NT2/D1 (cell line): ENCODE data around the gene MYLK2.

Experiments
- DNase-seq: peaks from one replicate; pipeline ENCODE4 v3.0.0-alpha.2; 2011; ENCODE audit warnings: low read depth, low spot score
- H3K27me3 ChIP-seq: 2 replicates; pipeline ENCODE4 v1.6.0; 2011; ENCODE audit warnings: mild to moderate bottlenecking; ENCODE audit not compliant: insufficient read length, insufficient read depth
- H3K36me3 ChIP-seq: 2 replicates; pipeline ENCODE4 v1.6.1; 2011; ENCODE audit warnings: mild to moderate bottlenecking, low read length, mixed read lengths; ENCODE audit not compliant: insufficient read depth, insufficient read length
- H3K4me1 ChIP-seq: 2 replicates; pipeline ENCODE4 v1.5.1; 2011; ENCODE audit not compliant: insufficient read depth, insufficient read length
- H3K4me3 ChIP-seq: 2 replicates; pipeline ENCODE4 v1.5.1; 2011; ENCODE audit warnings: low read depth; ENCODE audit not compliant: insufficient read length
- H3K9ac ChIP-seq: 2 replicates; pipeline ENCODE4 v1.6.0; 2011; ENCODE audit warnings: low read depth; ENCODE audit not compliant: insufficient read length
- H3K9me3 ChIP-seq: 2 replicates; pipeline ENCODE4 v1.5.1; 2011; ENCODE audit warnings: mild to moderate bottlenecking, low read length; ENCODE audit not compliant: insufficient read depth
- SUZ12 ChIP-seq: IDR thresholded peaks from 2 replicates; pipeline ENCODE4 v1.6.1; 2011; ENCODE audit not compliant: insufficient read length, insufficient read depth; ENCODE audit errors: extremely low read depth
- YY1 ChIP-seq: IDR thresholded peaks from 2 replicates; pipeline ENCODE4 v1.6.1; 2011; ENCODE audit not compliant: insufficient read length, insufficient read depth
- ZNF274 ChIP-seq: IDR thresholded peaks from 2 replicates; pipeline ENCODE4 v1.6.1; 2011; ENCODE audit warnings: mild to moderate bottlenecking, low read depth, low read length

MYLK2 gene

DNA sequence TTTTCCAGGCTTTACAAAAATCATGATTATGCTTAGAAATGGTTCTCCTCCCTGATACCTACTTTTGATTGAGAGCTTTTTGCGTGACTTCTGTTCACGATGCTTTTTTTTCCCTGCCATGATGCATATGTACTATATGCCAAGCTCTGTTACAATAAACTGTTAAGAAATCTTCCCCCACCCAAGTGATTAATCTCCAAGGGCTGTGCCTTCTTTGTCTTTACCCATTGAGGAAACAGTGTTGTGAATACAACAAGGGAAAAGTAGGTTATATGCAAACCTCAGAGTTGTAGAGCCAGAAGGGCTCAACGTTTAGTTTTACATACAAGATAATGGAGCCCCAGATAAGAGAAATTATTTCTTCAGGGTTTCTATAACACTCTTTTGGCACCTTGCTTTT lies 34.1 kb upstream of the MYLK2 start:
- no peak for TF ChIP-seq YY1
- TF ChIP-seq SUZ12: no peak
- TF ChIP-seq ZNF274: no peak
- Histone ChIP-seq H3K4me3 (no peak overlapping the region), H3K27me3 (no peaks in the 10 kb centered on the region), H3K4me1 (no peaks in the 10 kb centered on the region), H3K9me3 (no peaks in the 10 kb centered on the region), H3K36me3 (peaks cover 85% of the 10 kb centered on the region), H3K9ac (no peak overlapping the region)
- DNase-seq: no peak

DNA sequence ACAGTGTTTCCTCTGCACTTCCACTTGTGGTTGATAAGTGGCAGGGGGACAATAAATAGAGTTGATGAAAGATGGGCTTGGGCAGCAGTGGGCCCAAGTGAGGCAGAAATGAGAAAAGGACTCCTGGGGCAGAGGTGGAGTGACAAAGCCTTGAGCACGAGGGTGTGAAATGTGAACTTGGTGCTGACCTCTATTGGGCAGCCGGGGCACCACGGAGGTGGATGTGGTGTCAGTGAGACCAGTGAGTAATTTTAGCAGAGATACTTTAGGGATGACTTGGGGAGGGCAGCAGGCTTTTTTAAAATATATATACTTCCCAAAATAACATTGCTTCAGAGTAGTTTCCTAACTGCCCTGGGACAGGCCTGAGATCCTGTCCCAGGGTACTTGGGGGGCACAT lies 30.6 kb upstream of the MYLK2 start:
- peaks cover 85% of the 10 kb centered on the region for H3K36me3 ChIP-seq
- DNase-seq: no peak

GRCh38 chr20:31790401-31790800 lies 28.8 kb upstream of the MYLK2 start:
- TF ChIP-seq ZNF274 (no peak), SUZ12 (no peak)
- Histone ChIP-seq H3K9ac (no peak overlapping the region), H3K4me1 (no peaks in the 10 kb centered on the region), H3K36me3 (peaks cover 81% of the 10 kb centered on the region), H3K27me3 (no peaks in the 10 kb centered on the region), H3K4me3 (no peak overlapping the region), H3K9me3 (no peaks in the 10 kb centered on the region)
- DNase-seq: no peak

More for the DNA sequence above, 30.6 kb upstream of the MYLK2 start:
- TF ChIP-seq YY1 (no peak), ZNF274 (no peak), SUZ12 (no peak)
- Histone ChIP-seq H3K4me3 (no peak overlapping the region), H3K4me1 (no peaks in the 10 kb centered on the region), H3K9me3 (no peaks in the 10 kb centered on the region), H3K9ac (no peak overlapping the region), H3K27me3 (no peaks in the 10 kb centered on the region)

- no peak for DNase-seq
- TF ChIP-seq ZNF274: no peak
- TF ChIP-seq YY1: no peak
- no peak for TF ChIP-seq SUZ12
- Histone ChIP-seq H3K27me3 (no peaks in the 10 kb centered on the region), H3K36me3 (peaks cover 83% of the 10 kb centered on the region), H3K4me1 (no peaks in the 10 kb centered on the region), H3K9me3 (no peaks in the 10 kb centered on the region), H3K4me3 (no peak overlapping the region), H3K9ac (no peak overlapping the region)
These were observed 21.8 kb upstream of the MYLK2 start for GRCh38 chr20:31797364-31797763.

DNA sequence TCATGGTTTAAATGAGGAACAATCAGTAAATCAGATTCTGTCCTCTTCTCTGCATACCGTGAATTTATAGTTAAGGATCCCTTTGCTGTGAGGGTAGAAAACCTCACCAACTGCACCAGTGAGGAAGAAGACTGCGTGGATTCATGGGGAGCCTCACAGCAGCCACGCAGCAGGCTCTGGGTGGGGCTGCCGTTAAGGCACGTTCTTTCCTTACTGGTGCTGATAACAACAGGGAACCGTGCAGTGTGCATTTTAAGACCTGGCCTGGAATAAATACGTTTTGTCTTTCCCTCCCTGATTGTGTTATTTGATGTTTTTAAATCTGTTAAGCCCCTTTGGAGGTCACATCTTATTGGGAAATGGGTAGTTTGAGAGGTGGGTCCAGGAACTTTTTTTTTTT lies 17.6 kb upstream of the MYLK2 start:
- Histone ChIP-seq H3K4me1 (no peaks in the 10 kb centered on the region), H3K4me3 (no peak overlapping the region), H3K36me3 (peaks cover 80% of the 10 kb centered on the region), H3K9me3 (no peaks in the 10 kb centered on the region), H3K9ac (no peak overlapping the region), H3K27me3 (no peaks in the 10 kb centered on the region)
- DNase-seq: no peak
- TF ChIP-seq ZNF274 (no peak), SUZ12 (no peak), YY1 (no peak)

GRCh38 chr20:31803552-31804291 lies 15.4 kb upstream of the MYLK2 start:
- Histone ChIP-seq H3K27me3 (no peaks in the 10 kb centered on the region), H3K9ac (no peak overlapping the region), H3K36me3 (peaks cover 70% of the 10 kb centered on the region), H3K4me3 (no peak overlapping the region), H3K9me3 (no peaks in the 10 kb centered on the region), H3K4me1 (no peaks in the 10 kb centered on the region)
- TF ChIP-seq YY1 (no peak), SUZ12 (no peak), ZNF274 (no peak)
- DNase-seq: no peak

- Histone ChIP-seq H3K9ac (no peak overlapping the region), H3K4me1 (no peaks in the 10 kb centered on the region), H3K9me3 (no peaks in the 10 kb centered on the region), H3K27me3 (no peaks in the 10 kb centered on the region), H3K36me3 (peaks cover 44% of the 10 kb centered on the region), H3K4me3 (no peak overlapping the region)
- DNase-seq: no peak
- TF ChIP-seq YY1 (no peak), ZNF274 (no peak), SUZ12 (no peak)
These were observed 12.4 kb upstream of the MYLK2 start for GRCh38 chr20:31806564-31807355.
